ENCODE results near the gene PRUNE2.
"Not testable (repeated sequence)": the region's sequence is repeated elsewhere in the genome, so short reads cannot be mapped to it uniquely, and the experiment has no call there.

The PRUNE2 gene

GRCh38 chr9:76607730-76608436 lies 298.0 kb downstream of the PRUNE2 start:
- no peak for DNase-seq (ENCODE audit: low read depth in 2 of 3, low spot score in 1 of 3)

- DNase-seq (ENCODE audit: low read depth in 2 of 3, low spot score in 1 of 3) = no peak
Observed at GRCh38 chr9:76605321-76605900, 300.5 kb downstream of the PRUNE2 start.

GRCh38 chr9:76603931-76604570 lies 301.9 kb downstream of the PRUNE2 start:
- DNase-seq (ENCODE audit: low read depth in 2 of 3, low spot score in 1 of 3) = no peak

- no peak for DNase-seq (ENCODE audit: low read depth in 2 of 3, low spot score in 1 of 3)
Observed at GRCh38 chr9:76603448-76603895, 302.4 kb downstream of the PRUNE2 start.

- DNase-seq (ENCODE audit: low read depth in 2 of 3, low spot score in 1 of 3) = no peak
Observed at GRCh38 chr9:76602199-76602598, 303.7 kb downstream of the PRUNE2 start.

- DNase-seq (ENCODE audit: low read depth in 2 of 3, low spot score in 1 of 3) = no peak
Observed at GRCh38 chr9:76600007-76600615, 305.8 kb downstream of the PRUNE2 start.

GRCh38 chr9:76598981-76599380 lies 306.9 kb downstream of the PRUNE2 start:
- no peak for DNase-seq (ENCODE audit: low read depth in 2 of 3, low spot score in 1 of 3)

GRCh38 chr9:76595645-76596044 lies 310.3 kb downstream of the PRUNE2 start:
- DNase-seq (ENCODE audit: low read depth in 2 of 3, low spot score in 1 of 3) = no peak

GRCh38 chr9:76594764-76595424 lies 311.0 kb downstream of the PRUNE2 start:
- no peak for DNase-seq (ENCODE audit: low read depth in 2 of 3, low spot score in 1 of 3)

GRCh38 chr9:76593961-76594735 lies 311.8 kb downstream of the PRUNE2 start:
- DNase-seq (ENCODE audit: low read depth in 2 of 3, low spot score in 1 of 3) = not testable (repeated sequence)

GRCh38 chr9:76592974-76593347 lies 313.0 kb downstream of the PRUNE2 start:
- DNase-seq (ENCODE audit: low read depth in 2 of 3, low spot score in 1 of 3) = no peak

- no peak for DNase-seq (ENCODE audit: low read depth in 2 of 3, low spot score in 1 of 3)
Observed at GRCh38 chr9:76592091-76592973, 313.6 kb downstream of the PRUNE2 start.

- DNase-seq (ENCODE audit: low read depth in 2 of 3, low spot score in 1 of 3) = no peak
Observed at GRCh38 chr9:76591256-76591950, 314.5 kb downstream of the PRUNE2 start.

GRCh38 chr9:76588316-76588715 lies 317.6 kb downstream of the PRUNE2 start:
- no peak for DNase-seq (ENCODE audit: low read depth in 2 of 3, low spot score in 1 of 3)

- no peak for DNase-seq (ENCODE audit: low read depth in 2 of 3, low spot score in 1 of 3)
Observed at GRCh38 chr9:76586390-76587314, 319.3 kb downstream of the PRUNE2 start.

GRCh38 chr9:76585487-76586389 lies 320.2 kb downstream of the PRUNE2 start:
- no peak for DNase-seq (ENCODE audit: low read depth in 2 of 3, low spot score in 1 of 3)

- no peak for DNase-seq (ENCODE audit: low read depth in 2 of 3, low spot score in 1 of 3)
Observed at GRCh38 chr9:76583256-76583655, 322.7 kb downstream of the PRUNE2 start.
